ENCODE results near the gene ZNF609. TPM values are rescaled to one million over a fixed set of nuclear protein-coding genes. Genes with fewer than 3 reads are reported as not detected.

ZNF609 gene
- total RNA-seq, 1 experiment from 2014 or later = 31.0 TPM

- no peak overlapping the region for H2AFZ ChIP-seq (ENCODE audit: low read depth, low read length, poor library complexity, severe bottlenecking)
- no peaks in the 10 kb centered on the region for H4K20me1 ChIP-seq (ENCODE audit: insufficient read depth)
- no peak for TF ChIP-seq POLR2A (IDR thresholded peaks at IDR 0.05; ENCODE audit: borderline replicate concordance, extremely low read depth, insufficient read depth, insufficient read length)
- TF ChIP-seq CEBPB (IDR thresholded peaks at IDR 0.05; ENCODE audit: low read depth) = no peak
- TF ChIP-seq ELF1 (IDR thresholded peaks at IDR 0.05; ENCODE audit: borderline replicate concordance, low read depth) = no peak
- no peak for TF ChIP-seq EZH2 (IDR thresholded peaks at IDR 0.05)
- TF ChIP-seq, protein P1, sequence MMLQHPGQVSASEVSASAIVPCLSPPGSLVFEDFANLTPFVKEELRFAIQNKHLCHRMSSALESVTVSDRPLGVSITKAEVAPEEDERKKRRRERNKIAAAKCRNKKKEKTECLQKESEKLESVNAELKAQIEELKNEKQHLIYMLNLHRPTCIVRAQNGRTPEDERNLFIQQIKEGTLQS (IDR thresholded peaks at IDR 0.05) = no peak
- no peak for TF ChIP-seq YY1 (IDR thresholded peaks at IDR 0.05; ENCODE audit: extremely low read depth, insufficient replicate concordance, low read depth, low read length)
- TF ChIP-seq, protein P2, sequence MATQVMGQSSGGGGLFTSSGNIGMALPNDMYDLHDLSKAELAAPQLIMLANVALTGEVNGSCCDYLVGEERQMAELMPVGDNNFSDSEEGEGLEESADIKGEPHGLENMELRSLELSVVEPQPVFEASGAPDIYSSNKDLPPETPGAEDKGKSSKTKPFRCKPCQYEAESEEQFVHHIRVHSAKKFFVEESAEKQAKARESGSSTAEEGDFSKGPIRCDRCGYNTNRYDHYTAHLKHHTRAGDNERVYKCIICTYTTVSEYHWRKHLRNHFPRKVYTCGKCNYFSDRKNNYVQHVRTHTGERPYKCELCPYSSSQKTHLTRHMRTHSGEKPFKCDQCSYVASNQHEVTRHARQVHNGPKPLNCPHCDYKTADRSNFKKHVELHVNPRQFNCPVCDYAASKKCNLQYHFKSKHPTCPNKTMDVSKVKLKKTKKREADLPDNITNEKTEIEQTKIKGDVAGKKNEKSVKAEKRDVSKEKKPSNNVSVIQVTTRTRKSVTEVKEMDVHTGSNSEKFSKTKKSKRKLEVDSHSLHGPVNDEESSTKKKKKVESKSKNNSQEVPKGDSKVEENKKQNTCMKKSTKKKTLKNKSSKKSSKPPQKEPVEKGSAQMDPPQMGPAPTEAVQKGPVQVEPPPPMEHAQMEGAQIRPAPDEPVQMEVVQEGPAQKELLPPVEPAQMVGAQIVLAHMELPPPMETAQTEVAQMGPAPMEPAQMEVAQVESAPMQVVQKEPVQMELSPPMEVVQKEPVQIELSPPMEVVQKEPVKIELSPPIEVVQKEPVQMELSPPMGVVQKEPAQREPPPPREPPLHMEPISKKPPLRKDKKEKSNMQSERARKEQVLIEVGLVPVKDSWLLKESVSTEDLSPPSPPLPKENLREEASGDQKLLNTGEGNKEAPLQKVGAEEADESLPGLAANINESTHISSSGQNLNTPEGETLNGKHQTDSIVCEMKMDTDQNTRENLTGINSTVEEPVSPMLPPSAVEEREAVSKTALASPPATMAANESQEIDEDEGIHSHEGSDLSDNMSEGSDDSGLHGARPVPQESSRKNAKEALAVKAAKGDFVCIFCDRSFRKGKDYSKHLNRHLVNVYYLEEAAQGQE (IDR thresholded peaks at IDR 0.05; ENCODE audit: low read depth) = no peak
- no peak for TF ChIP-seq SIN3A (IDR thresholded peaks at IDR 0.05; ENCODE audit: low read depth)
- TF ChIP-seq MAX (IDR thresholded peaks at IDR 0.05) = no peak
- no peak for TF ChIP-seq EGR1 (IDR thresholded peaks at IDR 0.05; ENCODE audit: low read depth)
- TF ChIP-seq POLR2AphosphoS5 (IDR thresholded peaks at IDR 0.05; ENCODE audit: low read depth, low read length) = no peak
- TF ChIP-seq, protein P3, sequence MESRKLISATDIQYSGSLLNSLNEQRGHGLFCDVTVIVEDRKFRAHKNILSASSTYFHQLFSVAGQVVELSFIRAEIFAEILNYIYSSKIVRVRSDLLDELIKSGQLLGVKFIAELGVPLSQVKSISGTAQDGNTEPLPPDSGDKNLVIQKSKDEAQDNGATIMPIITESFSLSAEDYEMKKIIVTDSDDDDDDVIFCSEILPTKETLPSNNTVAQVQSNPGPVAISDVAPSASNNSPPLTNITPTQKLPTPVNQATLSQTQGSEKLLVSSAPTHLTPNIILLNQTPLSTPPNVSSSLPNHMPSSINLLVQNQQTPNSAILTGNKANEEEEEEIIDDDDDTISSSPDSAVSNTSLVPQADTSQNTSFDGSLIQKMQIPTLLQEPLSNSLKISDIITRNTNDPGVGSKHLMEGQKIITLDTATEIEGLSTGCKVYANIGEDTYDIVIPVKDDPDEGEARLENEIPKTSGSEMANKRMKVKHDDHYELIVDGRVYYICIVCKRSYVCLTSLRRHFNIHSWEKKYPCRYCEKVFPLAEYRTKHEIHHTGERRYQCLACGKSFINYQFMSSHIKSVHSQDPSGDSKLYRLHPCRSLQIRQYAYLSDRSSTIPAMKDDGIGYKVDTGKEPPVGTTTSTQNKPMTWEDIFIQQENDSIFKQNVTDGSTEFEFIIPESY (IDR thresholded peaks at IDR 0.05; ENCODE audit: extremely low read depth, insufficient replicate concordance, low read length) = no peak
- TF ChIP-seq CBX3 (IDR thresholded peaks at IDR 0.05; ENCODE audit: low read depth) = no peak
- POLR2A ChIA-PET = no interaction called here
- H3K36me3 ChIP-seq (ENCODE audit: control insufficient read depth in 1 of 2, insufficient read depth in 2 of 2, low read length in 2 of 2) = no peaks in the 10 kb centered on the region
- no peaks in the 10 kb centered on the region for H3K9me3 ChIP-seq (ENCODE audit: control insufficient read depth in 1 of 2, insufficient read depth in 1 of 2, low read depth in 1 of 2, low read length in 2 of 2)
- peaks cover 93% of the 10 kb centered on the region for H3K79me2 ChIP-seq (ENCODE audit: insufficient read depth, low read length)
- no peaks in the 10 kb centered on the region for H3K9me2 ChIP-seq (ENCODE audit: insufficient read depth)
- intact Hi-C loops (cut with micrococcal nuclease) = no loop called here
- no peak overlapping the region for H3K27ac ChIP-seq (ENCODE audit: low read depth, low read length)
- ATAC-seq = no peak
- peaks cover 29 to 39% of the 10 kb centered on the region in 2 experiments; a peak in 3 of 4 replicates for H3K4me1 ChIP-seq (ENCODE audit: control insufficient read depth in 1 of 2, insufficient read depth in 2 of 2, low read length in 2 of 2)
- no peak overlapping the region for H3K4me3 ChIP-seq (replicated peaks in 1 of 2; ENCODE audit: low read depth in 1 of 2, low read length in 2 of 2)
- no TSS peak for BruUV-seq (replicated peaks)
- CTCF ChIA-PET = no interaction called here
- no peak overlapping the region for H3K9ac ChIP-seq (ENCODE audit: low read length)
- DNase-seq (ENCODE audit: low read depth, low spot score) = no peak
- H3K27me3 ChIP-seq (ENCODE audit: insufficient read depth, low read length) = no peaks in the 10 kb centered on the region
- RAD21 ChIA-PET (ENCODE audit: low non-redundant PET in 1 of 2, low total read pairs in 2 of 2, uncharacterized antibody in 2 of 2, unreplicated experiment in 2 of 2) = no interaction called here
- H3K4me2 ChIP-seq (ENCODE audit: low read length) = peak overlapping the region; percentile 18
Measured at GRCh38 chr15:64527263-64527984, 67.0 kb downstream of the ZNF609 start.
